HG03432 (cell line): ENCODE measurements around the gene CSMD2.

Experiments used
- ATAC-seq: cut with Tn5 transposase; IDR thresholded peaks from one replicate; pipeline ENCODE4 v1.9.1; 2021; ENCODE audit warnings: mild to moderate bottlenecking, moderate library complexity; ENCODE audit not compliant: unreplicated experiment

The CSMD2 gene

GRCh38 chr1:33660244-33660643 lies 504.8 kb downstream of the CSMD2 start:
- ATAC-seq = no peak

- no peak for ATAC-seq
Measured at GRCh38 chr1:33659641-33660040, 505.4 kb downstream of the CSMD2 start.

- ATAC-seq = no peak
Measured at GRCh38 chr1:33657833-33658232, 507.2 kb downstream of the CSMD2 start.

GRCh38 chr1:33656467-33657005 lies 508.5 kb downstream of the CSMD2 start:
- no peak for ATAC-seq

GRCh38 chr1:33655496-33655895 lies 509.5 kb downstream of the CSMD2 start:
- ATAC-seq = no peak

- ATAC-seq = no peak
Measured at GRCh38 chr1:33654267-33654834, 510.7 kb downstream of the CSMD2 start.

GRCh38 chr1:33653226-33653625 lies 511.8 kb downstream of the CSMD2 start:
- ATAC-seq = no peak

GRCh38 chr1:33650708-33651107 lies 514.3 kb downstream of the CSMD2 start:
- ATAC-seq = no peak

GRCh38 chr1:33649759-33650158 lies 515.3 kb downstream of the CSMD2 start:
- no peak for ATAC-seq

- no peak for ATAC-seq
Measured at GRCh38 chr1:33643216-33643615, 521.8 kb downstream of the CSMD2 start.

GRCh38 chr1:33641104-33641830 lies 523.8 kb downstream of the CSMD2 start:
- ATAC-seq = no peak

GRCh38 chr1:33640114-33640660 lies 524.8 kb downstream of the CSMD2 start:
- ATAC-seq = no peak

- ATAC-seq = no peak
Measured at GRCh38 chr1:33637846-33638440, 527.1 kb downstream of the CSMD2 start.

- ATAC-seq = no peak
Measured at GRCh38 chr1:33636209-33636608, 528.8 kb downstream of the CSMD2 start.

- no peak for ATAC-seq
Measured at GRCh38 chr1:33635336-33636012, 529.6 kb downstream of the CSMD2 start.

GRCh38 chr1:33634806-33635205 lies 530.2 kb downstream of the CSMD2 start:
- ATAC-seq = no peak

- ATAC-seq = no peak
Measured at GRCh38 chr1:33634143-33634542, 530.9 kb downstream of the CSMD2 start.

- peak; percentile 60 for ATAC-seq
Measured at GRCh38 chr1:33633019-33633801, 531.8 kb downstream of the CSMD2 start.

- no peak for ATAC-seq
Measured at GRCh38 chr1:33630686-33631085, 534.3 kb downstream of the CSMD2 start.

GRCh38 chr1:33626801-33627200 lies 538.2 kb downstream of the CSMD2 start:
- ATAC-seq = no peak
